Hematopoietic multipotent progenitor cell treated with erythropoietin and hydrocortisone succinate and interleukin-3 and kit ligand, for 4 days (in vitro differentiated cells): Measurements from ENCODE around the gene CPNE5.

Experiments used
- DNase-seq: peaks from one replicate; pipeline ENCODE4 v3.0.0-alpha.2; 2015

CPNE5 gene

GRCh38 chr6:36833182-36833789, 6.0 kb downstream of the CPNE5 start:
- no peak for DNase-seq

GRCh38 chr6:36832313-36832712, 6.9 kb downstream of the CPNE5 start:
- DNase-seq, result no peak

DNA sequence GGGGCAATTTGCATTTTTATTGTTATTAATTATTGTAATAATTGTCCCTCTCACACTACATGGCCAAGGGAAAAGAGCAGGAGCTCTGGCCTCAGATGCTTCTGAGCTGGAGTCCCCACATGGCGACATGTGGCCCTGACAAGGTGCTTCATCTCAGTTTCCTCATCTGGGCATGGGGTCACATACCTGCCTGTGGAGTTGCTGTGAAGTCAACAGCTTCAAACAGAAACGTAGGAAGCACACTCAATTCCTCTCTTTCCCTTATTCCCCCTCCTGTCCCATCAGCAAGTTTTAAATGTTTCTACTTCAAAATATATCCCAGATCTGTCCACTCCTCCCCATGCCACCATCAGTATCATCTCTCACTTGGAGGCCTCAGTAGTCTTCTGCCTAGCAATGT, 8.7 kb downstream of the CPNE5 start:
- no peak for DNase-seq

DNA sequence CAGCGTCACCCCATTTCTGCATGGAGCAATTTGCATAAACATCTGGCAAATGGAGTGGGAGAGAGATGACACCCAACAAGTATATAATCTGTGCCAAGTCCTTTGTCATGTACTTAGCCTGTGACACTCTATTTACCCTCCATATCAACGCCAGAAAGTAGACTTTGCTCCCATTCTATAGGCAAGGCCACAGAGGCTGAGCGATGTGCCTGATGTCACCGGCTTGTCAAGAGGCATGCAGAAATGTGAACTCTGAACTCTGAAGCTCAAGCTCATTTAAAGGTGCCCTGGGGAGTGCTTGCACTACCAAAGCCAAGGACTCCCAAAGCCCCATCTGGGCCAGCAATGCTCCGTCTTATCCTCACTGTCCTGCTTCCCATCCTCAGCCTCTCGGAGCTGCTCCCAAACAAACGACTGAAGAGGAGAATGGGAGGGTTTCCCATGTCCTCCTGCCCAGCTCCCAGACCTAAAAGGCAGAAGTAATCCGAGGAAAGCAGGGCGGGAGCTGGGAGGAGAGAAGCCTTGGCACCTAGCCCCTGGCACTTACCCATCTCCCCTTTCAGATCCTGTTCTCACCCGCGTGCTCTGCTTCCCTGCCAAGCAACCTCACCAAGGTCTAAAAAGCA, 9.2 kb downstream of the CPNE5 start:
- no peak for DNase-seq

- peak; percentile 80 for DNase-seq
These were observed 11.8 kb downstream of the CPNE5 start for GRCh38 chr6:36827261-36828079.

DNA sequence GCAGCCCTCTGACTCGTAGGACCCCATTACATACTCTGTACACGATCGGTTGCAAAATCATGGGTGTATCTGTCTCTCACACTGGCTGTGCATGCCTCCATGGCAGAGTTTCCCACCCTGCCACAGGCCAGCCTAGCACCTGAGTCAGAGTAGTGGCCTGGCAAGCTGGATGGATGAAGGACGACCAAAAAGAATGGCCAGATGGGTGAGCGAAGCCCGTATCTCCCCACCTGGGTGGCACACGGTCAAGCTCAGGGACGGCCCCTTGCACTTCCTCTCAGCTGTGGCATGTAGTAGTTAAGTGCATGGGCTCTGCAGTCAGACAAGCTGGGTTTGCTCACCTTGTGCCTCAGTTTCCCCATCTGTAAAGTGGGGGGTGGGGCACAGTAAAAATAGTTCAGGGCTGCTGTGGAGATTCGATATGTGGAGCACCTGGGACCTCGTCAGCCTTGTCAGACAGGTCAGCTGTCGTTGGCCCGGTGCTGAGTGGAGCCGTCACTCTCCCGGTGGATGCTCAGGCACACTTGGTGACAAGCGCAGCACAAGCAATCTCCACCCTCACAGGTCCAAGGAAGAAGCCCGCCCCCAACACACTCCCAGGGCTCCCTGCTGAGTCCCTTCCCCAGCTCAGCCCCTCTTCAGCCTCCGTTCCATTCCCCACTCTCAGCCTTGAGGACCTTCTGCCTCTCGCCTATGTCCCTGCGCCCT, 12.6 kb downstream of the CPNE5 start:
- no peak for DNase-seq

DNA sequence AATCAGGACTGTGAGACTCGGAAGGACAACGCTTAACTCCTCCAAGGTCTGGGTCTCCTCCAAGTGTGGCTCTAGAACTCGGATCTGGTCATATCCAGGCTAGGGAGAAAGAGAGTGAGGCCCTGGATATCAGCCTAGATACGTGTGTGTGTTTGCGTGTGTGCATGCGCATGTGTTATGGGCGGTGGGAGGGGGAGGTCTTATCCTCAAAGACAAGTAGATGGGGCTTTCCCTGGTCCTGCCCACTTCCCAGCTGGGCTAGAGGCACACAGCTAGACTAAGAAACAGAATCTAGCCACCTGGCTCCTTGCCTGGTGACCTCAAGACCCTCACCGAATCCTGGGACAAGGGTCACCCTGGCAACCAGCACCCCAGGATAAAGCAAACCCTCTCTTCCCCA, 13.2 kb downstream of the CPNE5 start:
- no peak for DNase-seq

DNA sequence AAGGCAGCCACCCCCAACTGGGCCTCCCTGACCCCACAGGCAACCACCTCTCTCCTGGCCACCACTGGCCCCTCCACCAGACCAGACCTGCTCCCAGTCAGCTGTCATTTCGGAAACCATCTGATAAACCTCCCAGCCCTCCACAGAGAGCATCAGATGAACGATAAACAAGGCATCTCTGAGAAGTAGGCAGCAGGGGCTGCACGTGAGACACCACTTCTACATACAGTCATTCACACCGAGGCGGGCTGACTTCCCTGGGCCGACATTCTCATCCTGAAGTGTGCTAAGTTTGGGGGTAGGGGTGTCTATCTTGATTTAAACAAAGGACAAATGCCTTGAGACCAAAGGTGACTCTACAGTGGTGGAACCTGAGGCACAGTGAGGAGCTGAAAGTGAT, 13.8 kb downstream of the CPNE5 start:
- DNase-seq, result no peak

DNA sequence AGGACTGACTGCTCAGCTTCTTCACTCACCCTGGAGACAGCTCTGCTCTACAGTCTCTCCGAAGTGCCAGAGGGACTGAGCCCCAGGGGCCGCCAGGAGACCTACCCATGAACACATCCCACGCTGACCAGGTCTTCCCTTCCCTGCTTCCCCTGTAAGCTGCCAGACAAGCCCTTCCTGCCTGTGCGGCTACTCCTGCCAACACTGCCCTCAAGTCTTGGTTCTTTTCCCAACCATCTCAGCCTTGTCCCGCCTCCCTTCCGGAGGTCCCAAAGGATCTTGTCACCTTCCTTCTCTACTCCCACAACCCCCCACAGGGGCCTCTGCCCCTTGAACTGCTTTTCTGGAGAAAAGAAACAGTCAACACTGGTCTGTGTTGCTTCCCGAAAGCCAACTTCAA, 15.0 kb downstream of the CPNE5 start:
- no peak for DNase-seq

GRCh38 chr6:36823421-36824096, 15.7 kb downstream of the CPNE5 start:
- no peak for DNase-seq

DNA sequence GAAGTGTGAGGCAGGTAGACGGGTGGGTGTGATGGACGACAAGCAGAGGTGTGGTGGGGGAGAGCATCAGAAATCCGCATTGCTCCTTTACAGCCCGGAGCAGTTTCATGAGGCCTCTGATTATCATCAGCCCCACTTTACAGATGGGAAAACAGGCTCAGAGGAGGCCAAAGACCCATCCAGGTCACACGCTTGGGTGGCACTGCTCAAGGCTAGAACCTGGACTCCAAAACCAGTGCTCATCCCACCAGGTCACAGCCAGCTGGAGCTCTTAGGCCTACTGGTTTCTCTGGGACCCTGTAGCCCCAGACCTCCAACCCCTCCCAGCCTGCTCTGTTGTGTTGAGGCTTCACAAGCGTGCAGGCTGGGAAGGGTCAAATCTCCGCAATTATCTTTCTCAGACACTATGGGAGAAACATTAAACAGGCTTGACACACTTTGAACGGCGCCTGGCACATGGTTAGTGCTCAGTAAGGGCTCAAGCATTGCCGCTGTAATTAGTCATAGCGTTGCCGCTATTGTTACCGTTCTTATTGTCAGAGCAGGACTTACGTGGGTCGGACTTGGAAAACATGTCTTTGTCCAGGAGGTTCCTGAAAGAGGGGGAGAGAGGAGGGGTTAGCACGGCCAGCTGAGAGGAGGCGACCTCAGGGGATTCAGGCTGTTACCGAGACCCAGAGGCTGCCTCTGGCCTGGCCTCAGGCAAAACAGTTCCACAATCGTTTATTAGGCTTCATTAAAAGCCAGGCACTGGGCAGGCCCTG, 16.6 kb downstream of the CPNE5 start:
- DNase-seq, result no peak

- no peak for DNase-seq
These were observed 17.5 kb downstream of the CPNE5 start for GRCh38 chr6:36821581-36822335.

GRCh38 chr6:36820700-36821580, 18.3 kb downstream of the CPNE5 start:
- DNase-seq, result peak; percentile 25

DNA sequence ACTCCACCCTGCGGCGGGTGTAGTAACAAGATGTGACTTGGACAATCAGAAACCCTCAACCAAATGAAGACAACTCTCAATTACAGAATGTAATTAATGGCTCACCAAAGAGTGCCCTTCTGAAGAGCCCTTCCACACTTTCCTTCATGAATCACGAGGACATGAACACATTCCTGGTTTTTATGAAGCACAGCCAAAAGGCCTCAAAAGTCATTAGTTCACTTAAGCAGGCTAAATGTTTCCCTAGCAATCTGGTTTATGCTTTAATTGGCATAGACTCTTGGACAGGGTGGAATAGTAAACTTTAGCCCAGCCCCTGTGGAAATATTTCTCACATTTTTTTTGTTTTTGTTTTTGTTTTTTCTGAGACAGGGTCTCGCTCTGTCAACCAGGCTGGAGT, 20.5 kb downstream of the CPNE5 start:
- DNase-seq, result no peak

- no peak for DNase-seq
These were observed 21.4 kb downstream of the CPNE5 start for GRCh38 chr6:36817847-36818246.

DNA sequence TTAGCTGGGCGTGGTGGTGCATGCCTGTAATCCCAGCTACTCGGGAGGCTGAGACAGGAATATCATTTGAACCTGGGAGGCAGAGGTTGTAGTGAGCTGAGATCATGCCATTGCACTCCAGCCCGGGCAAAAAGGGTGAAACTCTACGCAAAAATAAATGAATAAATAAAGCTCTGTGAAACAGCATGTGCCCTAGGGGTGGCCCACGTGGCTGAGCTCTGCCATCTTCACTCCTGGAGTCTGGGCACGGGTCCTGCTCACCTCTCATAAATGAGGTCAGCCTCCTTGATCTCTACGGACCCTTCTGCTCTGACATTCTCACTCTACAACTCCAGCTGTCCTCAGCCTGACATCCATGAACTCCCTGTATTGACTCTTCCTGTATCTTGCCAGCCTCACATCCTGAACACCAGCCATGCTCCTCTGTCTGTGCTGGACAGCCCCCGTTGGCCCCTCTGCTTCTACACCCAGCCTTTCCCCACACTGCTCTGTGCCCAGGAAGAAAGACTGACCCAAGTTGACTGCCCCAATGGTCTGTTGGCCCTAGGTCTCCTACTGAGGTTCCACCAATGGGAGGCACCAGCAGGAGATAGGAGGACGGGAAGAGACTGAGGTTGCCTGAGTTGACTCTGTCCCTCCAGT, 21.9 kb downstream of the CPNE5 start:
- DNase-seq, result no peak

DNA sequence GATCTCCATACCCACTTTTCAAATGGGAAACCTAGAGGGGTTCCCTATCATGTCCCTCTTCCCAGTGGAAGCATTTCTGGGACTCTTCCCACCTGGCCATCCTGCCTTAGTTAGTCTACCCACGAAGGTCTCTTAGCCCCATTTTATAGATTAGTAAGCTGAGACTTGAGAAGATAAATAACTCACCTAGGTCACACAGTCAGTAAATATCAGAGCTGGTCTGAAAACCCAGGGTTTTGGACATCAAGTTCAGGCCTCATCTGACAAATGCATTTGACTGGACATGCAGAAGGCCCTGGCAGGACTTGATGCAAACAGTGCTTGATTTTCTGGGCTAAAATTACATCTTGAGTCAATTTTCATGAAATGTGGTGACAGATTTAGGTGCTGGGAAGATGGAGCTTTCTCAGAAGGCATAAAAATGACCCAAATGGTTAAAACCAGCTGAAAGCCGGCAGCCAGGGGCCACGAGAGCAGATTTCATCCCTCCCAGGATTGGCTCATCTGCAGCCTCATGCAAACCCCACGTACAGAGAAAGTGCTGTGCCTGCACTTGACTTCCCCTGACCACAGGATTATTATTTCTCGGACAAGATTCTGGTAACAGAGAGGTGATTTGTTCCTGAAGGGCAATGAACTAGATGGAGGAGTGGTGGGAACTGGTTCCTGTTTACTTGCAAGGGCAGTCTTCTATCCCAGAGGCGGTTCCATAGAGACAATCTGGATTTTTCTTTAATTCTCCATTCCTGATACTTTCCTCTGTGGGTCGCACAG, 23.1 kb downstream of the CPNE5 start:
- DNase-seq, result no peak

- no peak for DNase-seq
These were observed 25.0 kb downstream of the CPNE5 start for GRCh38 chr6:36814249-36814648.

DNA sequence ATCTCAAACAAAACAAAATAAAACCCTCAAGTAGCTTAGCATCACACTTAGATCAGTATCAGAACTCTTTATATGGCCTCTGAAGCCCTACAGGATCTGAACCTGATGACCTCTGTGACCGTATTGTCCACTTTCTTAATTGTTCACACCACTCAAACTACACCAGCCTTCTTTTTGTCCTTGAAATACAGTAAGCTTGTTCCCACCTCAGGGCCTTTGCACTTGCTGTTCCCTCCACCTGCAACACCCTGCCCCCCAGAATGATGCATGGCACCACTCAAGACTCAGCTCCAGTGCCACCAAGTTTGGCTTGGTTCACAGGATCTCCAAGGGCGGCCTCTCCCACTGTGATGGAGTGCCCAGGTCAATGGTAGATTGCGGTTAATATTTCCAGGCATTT, 25.7 kb downstream of the CPNE5 start:
- no peak for DNase-seq
